H9 (cell line): ENCODE measurements around the gene CACFD1. TPM values are rescaled to one million over a fixed set of nuclear protein-coding genes. Genes with fewer than 3 reads are reported as not detected.

Source experiments
- DNase-seq: peaks from one replicate; pipeline ENCODE4 v3.0.0-alpha.2; 2017
- H2AFZ ChIP-seq: one replicate; pipeline ENCODE4 v1.6.1; 2013; ENCODE audit warnings: mild to moderate bottlenecking, low read length, control low read depth, moderate library complexity
- H2AK5ac ChIP-seq: 2 replicates; pipeline ENCODE4 v1.6.1; 2013; ENCODE audit warnings: low read length, control low read depth, mixed read lengths; ENCODE audit not compliant: insufficient read length
- H2BK120ac ChIP-seq: one replicate; pipeline ENCODE4 v1.6.1; 2013; ENCODE audit warnings: low read depth, mild to moderate bottlenecking, low read length, control low read depth, inconsistent platforms; ENCODE audit not compliant: poor library complexity, severe bottlenecking
- H2BK12ac ChIP-seq: 2 replicates; pipeline ENCODE4 v1.6.1; 2013; ENCODE audit warnings: low read length, control low read depth, mixed read lengths, low read depth; ENCODE audit not compliant: insufficient read length
- H2BK15ac ChIP-seq: 2 replicates; pipeline ENCODE4 v1.6.1; 2013; ENCODE audit warnings: low read depth, low read length, control low read depth
- H2BK20ac ChIP-seq: one replicate; pipeline ENCODE4 v1.6.1; 2013; ENCODE audit warnings: low read depth, mild to moderate bottlenecking, low read length, control low read depth, inconsistent platforms; ENCODE audit not compliant: poor library complexity, severe bottlenecking
- H2BK5ac ChIP-seq: 2 replicates; pipeline ENCODE4 v1.6.1; 2013; ENCODE audit warnings: low read length, control low read depth, mixed read lengths; ENCODE audit not compliant: insufficient read length
- H3K14ac ChIP-seq: 2 replicates; pipeline ENCODE4 v1.6.1; 2013; ENCODE audit warnings: low read length, control low read depth; ENCODE audit not compliant: insufficient read depth
- H3K18ac ChIP-seq: 2 replicates; pipeline ENCODE4 v1.6.1; 2013; ENCODE audit warnings: low read depth, mild to moderate bottlenecking, mixed read lengths, low read length, control low read depth; ENCODE audit not compliant: insufficient read length
- H3K23ac ChIP-seq: 2 replicates; pipeline ENCODE4 v1.6.1; 2013; ENCODE audit warnings: low read length, control low read depth, mixed read lengths, low read depth; ENCODE audit not compliant: insufficient read length
- H3K23me2 ChIP-seq: 2 replicates; pipeline ENCODE4 v1.6.1; 2013; ENCODE audit warnings: low read depth, mild to moderate bottlenecking, mixed read lengths, low read length, control low read depth; ENCODE audit not compliant: insufficient read length, poor library complexity, severe bottlenecking
- H3K27ac ChIP-seq: 2 replicates; pipeline ENCODE4 v1.5.1; 2013; ENCODE audit warnings: low read length, control low read depth, mixed read lengths, low read depth; ENCODE audit not compliant: insufficient read length
- H3K27me3 ChIP-seq: 2 replicates; pipeline ENCODE4 v1.6.1; 2013; ENCODE audit warnings: low read length, control low read depth, inconsistent platforms; ENCODE audit not compliant: insufficient read depth
- H3K4ac ChIP-seq: 2 replicates; pipeline ENCODE4 v1.6.1; 2013; ENCODE audit warnings: low read depth, mild to moderate bottlenecking, control low read depth, inconsistent platforms, low read length, moderate library complexity
- H3K4me1 ChIP-seq: 2 replicates; pipeline ENCODE4 v1.6.1; 2013; ENCODE audit warnings: low read length, control low read depth, inconsistent platforms; ENCODE audit not compliant: insufficient read depth
- H3K4me2 ChIP-seq: 2 replicates; pipeline ENCODE4 v1.6.1; 2013; ENCODE audit warnings: low read length, control low read depth, mixed read lengths; ENCODE audit not compliant: insufficient read length, insufficient read depth
- H3K56ac ChIP-seq: 2 replicates; pipeline ENCODE4 v1.6.1; 2013; ENCODE audit warnings: low read depth, mild to moderate bottlenecking, mixed read lengths, low read length, control low read depth; ENCODE audit not compliant: insufficient read length
- H3K79me1 ChIP-seq: 2 replicates; pipeline ENCODE4 v1.6.1; 2013; ENCODE audit warnings: low read depth, mild to moderate bottlenecking, moderate library complexity, low read length, control low read depth, inconsistent platforms; ENCODE audit not compliant: insufficient read depth, poor library complexity, severe bottlenecking
- H3K79me2 ChIP-seq: 2 replicates; pipeline ENCODE4 v1.6.1; 2013; ENCODE audit warnings: low read length, control low read depth, inconsistent platforms; ENCODE audit not compliant: insufficient read depth
- H3K9ac ChIP-seq: 2 replicates; pipeline ENCODE4 v1.6.1; 2013; ENCODE audit warnings: low read length, control low read depth, mixed read lengths; ENCODE audit not compliant: insufficient read length; ENCODE audit errors: extremely low read depth
- H3K9me3 ChIP-seq: one replicate; pipeline ENCODE4 v1.6.1; 2013; ENCODE audit warnings: low read depth, low read length, inconsistent platforms; ENCODE audit not compliant: control insufficient read depth
- H3T11ph ChIP-seq: one replicate; pipeline ENCODE4 v1.6.1; 2013; ENCODE audit warnings: mild to moderate bottlenecking, low read length, control low read depth, inconsistent platforms
- H4K20me1 ChIP-seq: one replicate; pipeline ENCODE4 v1.6.1; 2013; ENCODE audit not compliant: control insufficient read depth, insufficient read length, insufficient read depth
- H4K5ac ChIP-seq: 2 replicates; pipeline ENCODE4 v1.6.1; 2013; ENCODE audit warnings: low read depth, mild to moderate bottlenecking, mixed read lengths, low read length, control low read depth; ENCODE audit not compliant: insufficient read length
- H4K8ac ChIP-seq: replicated peaks from 2 replicates; pipeline ENCODE4 v1.6.1; 2013; ENCODE audit warnings: low read length, control low read depth, mixed read lengths, low read depth; ENCODE audit not compliant: insufficient read length
- H4K91ac ChIP-seq: 2 replicates; pipeline ENCODE4 v1.6.1; 2013; ENCODE audit warnings: low read depth, mild to moderate bottlenecking, moderate library complexity, mixed read lengths, low read length, control low read depth; ENCODE audit not compliant: insufficient read length
- H3K27ac Mint-ChIP-seq, 3 experiments: 2 replicates in 2 of 3; 3 replicates in 1 of 3; pipeline ENCODE4 v1.8.0; 2020 to 2021; ENCODE audit warnings: mixed read lengths in 3 of 3, mild to moderate bottlenecking in 1 of 3, moderate library complexity in 1 of 3
- H3K27me3 Mint-ChIP-seq: 2 replicates; pipeline ENCODE4 v1.8.0; 2021; ENCODE audit warnings: low read depth, mild to moderate bottlenecking, moderate library complexity, mixed read lengths
- H3K36me3 Mint-ChIP-seq, 3 experiments: 2 replicates in 2 of 3; 3 replicates in 1 of 3; pipeline ENCODE4 v1.8.0; 2020 to 2021; ENCODE audit warnings: low read depth in 3 of 3, mixed read lengths in 3 of 3; ENCODE audit not compliant: insufficient read depth in 1 of 3
- H3K4me1 Mint-ChIP-seq, 2 experiments: 2 replicates each; pipeline ENCODE4 v1.8.0; 2020; ENCODE audit warnings: mixed read lengths in 2 of 2
- H3K4me3 Mint-ChIP-seq, 2 experiments: 2 replicates in 1 of 2; 3 replicates in 1 of 2; pipeline ENCODE4 v1.8.0; 2020 to 2021; ENCODE audit warnings: mild to moderate bottlenecking in 2 of 2, mixed read lengths in 2 of 2, moderate library complexity in 1 of 2
- H3K9me3 Mint-ChIP-seq, 2 experiments: 2 replicates in 1 of 2; 3 replicates in 1 of 2; pipeline ENCODE4 v1.8.0; 2020; ENCODE audit warnings: mild to moderate bottlenecking in 2 of 2, mixed read lengths in 2 of 2, moderate library complexity in 1 of 2
- CTCF ChIP-seq: fragments of 200-600 bp; sonication (generic); conservative IDR thresholded peaks from 3 replicates; pipeline ENCODE4 v1.8.0; 2021; ENCODE audit warnings: antibody characterized with exemption, mild to moderate bottlenecking
- WGBS: extraction: QIAGEN DNeasy Blood & Tissue Kit; methylation state at CpG from one replicate; pipeline ENCODE4 v1.1.7; 2013; ENCODE audit warnings: missing lambda C conversion rate, low lambda C conversion rate, mixed read lengths; ENCODE audit not compliant: insufficient read length; ENCODE audit errors: extremely low coverage; 5-methylcytosine and 5-hydroxymethylcytosine counted together
- total RNA-seq: library from RNA; stranded (reverse); gene quantifications from 2 replicates; pipeline ENCODE4 v1.2.1, GENCODE V29; 2021

Gene CACFD1
- total RNA-seq, 1 experiment from 2014 or later, result 20.0 TPM

GRCh38 chr9:133502112-133502511 is 42.3 kb downstream of the CACFD1 start:
- no CpG with 5 or more reads among the region's 1 CpG for WGBS
- no peak overlapping the region for H4K5ac ChIP-seq

More at GRCh38 chr9:133502112-133502511, 42.3 kb downstream of the CACFD1 start:
- Histone ChIP-seq H3K79me2 (no peaks in the 10 kb centered on the region), H4K91ac (no peak overlapping the region), H3K23ac (no peak overlapping the region), H3K23me2 (no peaks in the 10 kb centered on the region), H3K14ac (no peak overlapping the region), H3K9me3 (no peaks in the 10 kb centered on the region), H3K4me2 (no peak overlapping the region), H2AFZ (no peak overlapping the region), H3K56ac (no peak overlapping the region), H3K18ac (no peak overlapping the region), H3K27me3 (no peaks in the 10 kb centered on the region), H3K79me1 (no peaks in the 10 kb centered on the region), H4K20me1 (no peaks in the 10 kb centered on the region), H3K27ac (no peak overlapping the region), H3K9ac (no peak overlapping the region), H4K8ac (no peak overlapping the region), H2BK5ac (no peak overlapping the region), H2BK15ac (no peak overlapping the region), H2AK5ac (no peak overlapping the region), H2BK12ac (no peak overlapping the region), H3K4me1 (no peaks in the 10 kb centered on the region), H2BK120ac (no peak overlapping the region), H3K4ac (no peak overlapping the region), H3T11ph (no peak overlapping the region), H2BK20ac (no peak overlapping the region)
- no peaks in the 10 kb centered on the region for H3K4me1 Mint-ChIP-seq
- H3K9me3 Mint-ChIP-seq, result peaks cover 19% of the 10 kb centered on the region in 2 experiments
- peaks cover 22% of the 10 kb centered on the region for H3K27me3 Mint-ChIP-seq
- H3K27ac Mint-ChIP-seq, result no peak overlapping the region
- peaks cover 0 to 14% (median 4%) of the 10 kb centered on the region in 3 experiments; a peak in 5 of 7 replicates for H3K36me3 Mint-ChIP-seq
- no peak overlapping the region for H3K4me3 Mint-ChIP-seq
- DNase-seq, result no peak
- no peak for TF ChIP-seq CTCF
